Measurements from ENCODE around the gene GPR151.
"Not testable (repeated sequence)": the region's sequence is repeated elsewhere in the genome, so short reads cannot be mapped to it uniquely, and the experiment has no call there.

GPR151 gene

DNA sequence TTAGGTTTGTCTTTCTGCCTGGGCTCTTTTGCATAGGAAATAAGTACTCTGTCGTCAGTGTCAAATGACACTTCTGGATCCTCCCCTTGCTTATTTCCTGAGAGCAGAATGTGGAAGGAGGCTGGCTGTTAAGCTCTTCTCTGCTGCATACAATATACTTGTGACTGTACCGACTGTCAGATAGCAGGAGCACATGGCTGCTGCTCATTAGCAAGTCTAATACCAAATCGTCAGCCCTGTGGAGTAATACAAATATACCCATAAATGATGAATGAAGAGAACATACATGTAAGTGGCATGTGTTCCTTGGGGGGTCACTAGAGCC, at the start of gene GPR151:
TSS of gene GPR151 (minus strand) at position 40 of the 325 bp plus-strand sequence. CDS start 77 bp downstream, outside the sequence.
- DNase-seq (ENCODE audit: low read depth) = no peak

DNA sequence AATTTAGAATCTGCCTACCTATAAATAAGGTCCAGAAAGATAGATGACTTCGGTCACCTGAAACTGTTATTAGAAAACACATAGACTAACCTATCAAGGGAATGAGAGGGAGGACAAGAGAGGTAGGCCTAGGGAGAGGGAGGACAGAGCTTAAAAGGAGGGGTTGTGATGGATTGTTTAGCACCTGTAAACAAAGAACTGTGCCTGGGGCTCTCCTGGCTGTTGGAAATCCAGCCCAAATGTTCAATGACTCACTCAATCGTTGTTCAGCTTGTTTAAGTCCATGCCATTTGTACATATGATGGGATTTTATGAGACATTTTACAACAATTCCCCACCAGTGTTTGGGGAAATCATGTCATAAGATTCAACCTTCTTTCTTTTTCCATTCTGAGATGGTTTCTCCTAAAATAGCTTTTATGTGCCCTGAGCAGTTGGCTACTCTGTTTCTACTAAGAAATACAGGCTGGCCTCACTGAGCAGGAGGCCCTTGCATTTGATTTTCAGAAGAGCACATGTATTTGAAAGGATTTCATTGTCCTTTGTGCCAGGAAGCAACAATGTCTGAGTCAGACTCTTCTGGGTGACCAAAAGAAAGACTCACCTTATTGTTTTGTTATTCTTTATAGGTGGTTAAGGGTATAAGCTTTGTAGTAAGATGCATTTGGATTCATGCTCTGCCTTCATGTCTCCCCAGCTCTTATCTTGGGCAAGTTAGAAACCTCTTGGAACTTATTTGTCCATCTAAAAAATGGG, 48.2 kb upstream of the GPR151 start:
- no peak for DNase-seq (ENCODE audit: low read depth)

DNA sequence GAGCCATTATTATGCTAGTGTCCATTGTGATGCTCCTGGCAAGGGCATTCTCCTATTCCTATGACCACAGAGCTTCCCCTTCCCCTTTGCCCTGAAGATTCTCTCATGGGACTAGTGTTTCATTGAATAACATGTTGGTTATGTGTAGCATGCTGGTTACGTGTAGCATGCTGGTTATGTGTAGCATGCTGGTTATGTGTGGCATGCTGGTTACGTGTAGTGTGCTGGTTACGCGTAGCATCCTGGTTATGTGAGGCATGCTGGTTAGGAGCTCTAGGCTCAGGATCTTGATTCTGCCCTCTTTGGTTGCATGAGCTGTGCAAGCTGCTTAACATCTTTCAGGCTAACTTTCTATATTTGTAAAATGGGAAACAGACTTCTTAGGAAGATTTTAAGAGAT, 46.5 kb upstream of the GPR151 start:
- DNase-seq (ENCODE audit: low read depth) = no peak

DNA sequence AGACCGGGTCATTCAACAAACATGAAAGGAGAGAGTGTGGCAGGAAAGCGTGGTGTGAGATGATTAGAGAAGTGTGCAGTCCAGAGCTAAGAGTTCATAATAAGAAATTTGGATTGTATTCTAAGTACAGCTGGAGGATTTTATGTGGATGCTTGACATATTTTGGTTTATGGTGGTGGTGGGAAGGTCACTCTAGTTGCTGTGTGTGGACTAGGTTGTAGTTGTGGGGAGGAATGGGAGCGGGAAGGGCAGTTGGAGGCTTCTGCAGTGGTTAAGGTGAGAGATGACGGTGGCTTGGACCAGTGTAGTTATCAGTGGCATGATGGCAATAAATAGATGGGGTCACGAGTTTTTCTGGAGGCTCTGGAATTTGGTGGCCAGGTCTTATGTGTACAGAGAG, 45.7 kb upstream of the GPR151 start:
- no peak for DNase-seq (ENCODE audit: low read depth)

DNA sequence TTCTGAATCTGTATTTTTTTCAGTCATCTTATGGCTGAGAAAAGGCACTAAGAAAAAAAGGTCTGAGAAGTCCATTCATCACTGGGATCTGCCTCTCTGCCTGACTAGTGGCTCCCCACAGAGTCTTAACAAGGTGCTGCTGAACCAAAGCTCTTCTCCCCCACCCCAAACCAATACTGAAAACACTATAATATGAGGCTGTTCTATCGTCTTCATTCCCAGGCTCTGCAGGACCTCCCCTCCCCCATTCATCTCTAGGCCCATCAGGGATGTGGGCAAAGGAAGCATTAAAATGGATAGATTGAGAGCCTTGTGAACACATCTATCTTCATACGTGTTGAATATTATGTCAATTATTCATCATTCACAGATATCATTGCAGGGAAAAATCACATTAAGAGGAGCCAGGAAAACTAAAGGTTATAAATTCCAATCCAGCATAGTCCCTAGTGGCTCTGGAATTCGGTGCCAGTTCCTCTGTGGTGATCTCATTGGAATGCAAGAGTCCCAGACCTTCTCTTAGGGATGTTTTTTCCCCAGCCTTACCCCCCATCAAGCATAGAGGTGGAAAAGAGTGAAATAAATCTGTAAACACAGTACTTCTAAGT, 44.3 kb upstream of the GPR151 start:
- DNase-seq (ENCODE audit: low read depth) = no peak

DNA sequence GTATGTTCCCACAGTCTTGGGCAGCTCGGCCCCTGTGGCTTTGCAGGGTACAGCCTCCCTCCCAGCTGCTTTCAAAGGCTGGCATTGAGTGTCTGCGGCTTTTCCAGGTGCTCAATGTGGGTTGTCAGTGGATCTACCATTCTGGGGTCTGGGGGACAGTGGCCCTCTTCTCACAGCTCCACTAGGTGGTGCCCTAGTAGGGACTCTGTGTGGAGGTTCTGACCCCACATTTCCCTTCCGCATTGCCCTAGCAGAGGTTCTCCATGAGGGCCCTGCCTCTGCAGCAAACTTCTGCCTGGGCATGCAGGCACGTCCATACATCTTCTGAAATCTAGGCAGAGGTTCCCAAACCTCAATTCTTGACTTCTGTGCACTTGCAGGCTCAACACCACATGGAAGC, 40.9 kb upstream of the GPR151 start:
- not testable (repeated sequence) for DNase-seq (ENCODE audit: low read depth)

DNA sequence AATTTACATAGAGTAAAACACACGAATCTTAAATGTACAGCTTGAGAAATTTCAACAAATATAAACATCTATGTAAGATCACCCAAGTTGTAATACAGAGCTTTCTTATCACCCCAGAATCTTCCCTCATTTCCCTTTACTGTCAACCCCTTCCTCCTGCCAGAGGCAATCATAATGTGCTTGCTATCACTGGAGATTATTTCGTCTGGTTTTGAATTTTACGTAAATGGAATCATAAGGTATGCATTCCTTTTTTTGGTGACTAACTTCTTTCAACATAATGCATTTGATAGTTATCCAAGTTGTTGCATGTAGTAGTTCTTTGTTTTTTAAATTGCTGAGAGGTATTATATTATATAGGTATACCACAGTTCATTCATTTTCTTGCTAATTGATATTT, 37.5 kb upstream of the GPR151 start:
- DNase-seq (ENCODE audit: low read depth) = no peak

DNA sequence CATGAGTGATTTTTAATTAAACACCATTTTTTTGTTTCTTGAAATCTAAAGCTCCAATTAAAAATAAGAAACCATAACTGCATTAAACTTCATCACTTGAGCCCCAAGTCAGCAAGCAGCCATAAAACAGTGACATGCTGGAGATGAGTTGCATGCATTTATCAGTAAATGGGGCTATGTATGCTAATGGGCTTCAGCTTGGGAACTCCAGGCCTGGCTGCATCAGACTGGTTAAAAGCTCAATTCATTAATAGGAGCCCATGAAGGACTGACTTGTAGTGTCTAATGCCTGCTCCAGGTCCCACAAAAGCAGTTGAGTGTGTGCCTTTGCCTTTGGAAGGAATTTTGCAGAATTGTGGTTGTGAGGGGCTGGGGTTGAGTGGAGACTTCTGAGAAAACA, 33.6 kb upstream of the GPR151 start:
- no peak for DNase-seq (ENCODE audit: low read depth)

DNA sequence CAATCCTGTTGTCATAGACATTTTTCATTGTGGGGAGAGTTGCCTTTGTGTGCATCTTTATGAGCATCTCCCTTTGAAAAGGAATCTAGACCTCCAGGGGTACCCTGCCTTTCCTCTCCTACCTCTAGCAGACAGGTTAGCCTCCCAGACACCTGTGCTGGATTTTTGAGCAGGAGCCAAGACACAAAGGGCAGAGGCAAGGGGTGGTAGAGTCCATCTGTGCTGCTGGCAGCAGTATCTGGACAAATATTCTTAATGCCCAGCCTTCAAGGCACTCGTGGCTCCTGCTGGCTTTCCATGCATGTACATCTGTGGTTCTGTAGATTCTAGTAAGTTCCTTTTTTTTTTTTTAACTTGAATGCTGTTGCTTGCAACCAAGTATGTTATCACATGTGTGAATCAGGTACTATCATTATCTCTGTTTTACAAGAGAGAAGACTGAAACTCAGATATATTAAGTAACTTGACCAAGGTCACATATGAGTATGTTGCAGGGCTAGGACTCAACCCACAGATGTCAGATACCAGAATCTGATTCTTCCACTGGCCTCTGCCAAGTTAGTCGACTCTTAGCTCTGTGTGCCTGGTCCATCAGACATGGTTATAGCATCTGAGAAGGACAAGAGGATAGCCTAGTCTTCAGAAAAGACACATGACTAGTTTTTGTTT, 32.9 kb upstream of the GPR151 start:
- DNase-seq (ENCODE audit: low read depth) = no peak

DNA sequence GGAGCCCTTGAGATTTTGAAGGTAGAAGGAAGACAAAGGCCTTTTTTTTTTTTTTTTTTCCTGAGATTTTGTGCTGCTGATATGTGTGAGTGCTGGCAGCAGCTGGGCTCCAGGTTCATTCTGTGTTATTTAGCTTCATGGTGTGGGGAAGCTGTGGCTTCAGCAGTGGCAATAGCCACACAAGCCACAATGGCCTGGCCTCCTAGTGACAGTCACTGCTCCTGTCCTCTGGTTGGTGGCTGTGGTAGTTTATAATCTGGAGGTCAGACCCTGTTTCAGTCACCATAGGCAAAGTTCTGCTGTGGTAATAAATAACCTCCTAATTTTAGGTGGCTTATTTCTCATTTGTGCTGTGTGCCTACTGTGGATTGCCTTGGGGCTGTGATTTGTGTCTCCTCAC, 28.2 kb upstream of the GPR151 start:
- DNase-seq (ENCODE audit: low read depth) = no peak

DNA sequence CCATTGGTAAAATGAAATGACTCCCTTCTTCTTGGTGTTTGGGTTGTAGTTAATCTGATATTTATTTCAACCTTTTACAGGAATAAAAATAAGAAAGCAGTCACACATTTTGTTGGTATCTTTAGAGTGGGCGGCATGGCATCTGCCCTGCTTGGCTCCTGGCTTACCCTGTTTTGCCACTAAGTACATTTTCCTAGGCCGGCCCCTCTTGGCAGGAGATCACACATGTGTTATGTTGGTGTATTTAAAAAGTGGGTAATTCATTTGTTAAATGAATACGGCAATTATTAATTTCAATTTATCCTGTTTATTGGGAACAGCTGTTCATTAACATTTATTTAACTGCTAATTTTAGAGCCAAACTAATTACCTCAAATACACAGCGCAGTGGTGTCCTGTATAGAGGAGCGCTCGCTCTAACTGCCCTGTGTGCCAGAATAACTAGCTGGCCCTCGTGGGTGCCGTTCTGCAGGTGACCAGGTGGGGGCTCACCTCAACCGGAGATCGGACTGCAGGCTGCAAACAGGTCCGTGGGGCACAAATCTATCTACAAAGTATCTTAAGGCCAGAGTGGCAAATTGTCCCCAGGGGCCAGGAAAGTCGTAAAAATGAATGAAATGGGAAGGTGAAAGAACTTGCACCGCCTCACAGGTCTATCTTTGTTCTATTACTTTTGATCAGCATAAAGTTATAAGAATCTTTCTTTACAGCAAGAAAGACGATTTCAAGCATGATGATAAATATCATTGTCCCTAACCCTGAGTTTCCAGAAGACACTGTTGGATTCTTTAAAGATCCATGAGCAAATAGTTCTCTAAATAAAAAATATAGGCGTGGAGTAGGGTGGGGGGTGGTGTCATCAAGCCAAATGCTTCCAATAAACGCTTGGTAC, 26.2 kb upstream of the GPR151 start:
- DNase-seq (ENCODE audit: low read depth) = peak; percentile 8

DNA sequence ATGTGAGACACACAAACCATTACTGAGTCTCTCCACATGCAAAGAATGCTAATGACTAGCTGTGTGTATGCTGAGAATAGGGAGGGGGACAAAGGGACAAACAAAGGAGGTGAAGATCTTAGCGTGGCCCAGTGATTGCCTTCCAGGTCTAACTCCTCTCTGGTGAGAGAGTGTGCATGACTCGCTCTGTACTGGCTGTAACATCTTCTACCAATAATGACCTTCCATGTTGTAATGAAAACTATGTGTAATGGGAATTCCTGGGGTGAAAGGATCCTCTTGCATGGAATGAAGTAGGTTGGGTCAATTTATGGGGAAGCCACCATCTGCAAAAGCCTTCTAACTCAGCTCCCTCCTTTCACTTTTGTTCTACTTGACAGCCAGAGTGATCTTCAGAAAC, 24.4 kb upstream of the GPR151 start:
- no peak for DNase-seq (ENCODE audit: low read depth)

DNA sequence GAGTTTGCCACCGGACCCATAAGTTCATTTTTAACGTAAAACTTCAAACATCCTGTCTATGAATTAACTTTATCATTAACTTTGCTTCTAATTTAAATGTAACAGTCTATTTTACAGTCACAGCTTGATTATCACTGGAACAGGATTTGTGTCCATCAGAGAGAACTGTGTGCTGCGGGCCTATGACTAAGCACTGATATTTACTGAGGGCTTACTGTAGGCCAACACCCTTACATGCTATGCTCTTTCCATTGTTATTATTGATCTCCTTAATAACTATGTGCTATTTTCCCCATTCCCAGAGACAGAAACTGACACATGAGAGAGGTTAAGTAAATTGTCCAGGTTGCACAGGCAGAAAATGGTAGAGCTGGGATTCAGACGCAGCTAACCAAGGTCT, 24.0 kb upstream of the GPR151 start:
- DNase-seq (ENCODE audit: low read depth) = no peak

DNA sequence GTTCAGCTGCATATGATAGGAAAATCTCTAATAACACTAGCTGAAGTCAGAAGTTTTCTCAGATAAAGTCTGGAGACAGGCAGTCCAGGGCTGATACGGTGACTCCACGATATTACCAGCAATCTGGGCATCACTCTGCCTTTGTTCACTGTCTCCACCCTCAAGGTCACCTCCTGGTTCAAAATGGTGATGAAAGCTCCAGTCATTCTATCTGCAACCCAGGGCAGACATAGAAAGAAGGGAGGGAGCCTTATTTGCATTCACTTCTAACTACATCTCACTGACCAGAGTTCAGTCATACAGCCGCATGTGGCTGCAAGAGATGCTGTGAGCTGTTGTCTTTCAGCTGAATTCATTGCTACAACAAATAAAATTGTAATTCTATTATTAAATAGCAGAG, 22.4 kb upstream of the GPR151 start:
- no peak for DNase-seq (ENCODE audit: low read depth)

DNA sequence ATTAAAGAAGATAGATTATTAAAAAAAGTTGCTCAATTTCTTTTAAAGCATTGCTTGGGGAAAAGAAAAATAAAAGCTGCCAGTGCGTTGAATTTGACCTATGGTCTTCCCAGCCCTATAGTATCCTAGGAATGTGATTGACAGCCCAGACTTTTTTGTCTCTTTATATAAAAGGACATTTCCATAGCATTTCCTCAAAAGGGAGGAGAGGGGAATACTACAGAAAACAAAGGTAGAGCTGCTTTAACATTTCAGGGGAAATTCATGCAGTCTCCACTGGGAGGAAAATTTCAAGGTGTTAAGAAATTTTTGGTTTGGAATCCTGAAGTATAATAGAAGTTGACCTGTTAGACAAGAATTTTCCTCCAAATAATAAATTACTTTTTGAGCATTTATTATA, 17.9 kb upstream of the GPR151 start:
- DNase-seq (ENCODE audit: low read depth) = no peak

DNA sequence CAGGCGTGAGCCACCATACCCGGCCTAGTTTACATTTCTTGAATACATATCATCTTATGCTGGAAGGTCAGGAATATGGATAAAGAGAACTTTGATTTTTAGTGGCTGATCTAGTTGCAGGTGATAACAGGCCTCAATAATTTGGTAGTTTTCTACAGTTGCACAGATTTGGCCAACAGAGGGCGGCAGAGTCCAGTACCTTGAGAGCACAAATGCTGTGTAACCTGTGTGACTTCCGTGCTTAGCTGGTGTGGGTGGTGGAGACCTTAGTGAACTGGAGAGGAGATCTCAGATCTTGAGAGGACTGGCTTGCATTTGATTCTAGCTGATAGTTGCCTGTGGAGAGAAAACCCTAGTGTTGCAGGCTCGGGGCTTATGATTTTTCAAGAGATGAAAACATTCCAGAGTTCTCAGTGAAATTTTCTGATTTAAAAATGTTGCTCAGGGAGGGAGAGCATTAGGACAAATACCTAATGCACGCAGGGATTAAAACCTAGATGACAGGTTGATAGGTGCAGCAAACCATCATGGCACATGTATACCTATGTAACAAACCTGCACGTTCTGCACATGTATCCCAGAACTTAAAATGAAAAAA, 17.4 kb upstream of the GPR151 start:
- DNase-seq (ENCODE audit: low read depth) = peak; percentile 13

DNA sequence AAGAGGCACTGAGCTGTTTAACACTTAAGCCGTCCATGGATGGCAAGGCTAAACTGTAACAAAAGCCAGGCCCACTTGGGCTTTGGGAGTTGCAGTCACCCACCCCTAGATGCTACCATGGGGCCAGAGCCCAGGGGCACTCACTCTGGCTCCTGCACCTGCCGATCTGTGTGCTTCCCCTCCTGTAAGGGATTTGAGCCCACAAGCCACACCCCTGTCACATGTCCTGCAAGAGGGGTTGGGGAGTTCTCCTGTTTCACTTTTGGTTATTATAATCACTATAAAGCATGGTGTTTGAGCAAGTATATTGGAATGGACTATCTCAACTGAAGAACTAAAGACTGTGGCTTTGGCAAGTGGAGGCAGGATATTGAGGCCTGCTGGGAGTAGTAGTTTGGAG, 14.0 kb upstream of the GPR151 start:
- no peak for DNase-seq (ENCODE audit: low read depth)

DNA sequence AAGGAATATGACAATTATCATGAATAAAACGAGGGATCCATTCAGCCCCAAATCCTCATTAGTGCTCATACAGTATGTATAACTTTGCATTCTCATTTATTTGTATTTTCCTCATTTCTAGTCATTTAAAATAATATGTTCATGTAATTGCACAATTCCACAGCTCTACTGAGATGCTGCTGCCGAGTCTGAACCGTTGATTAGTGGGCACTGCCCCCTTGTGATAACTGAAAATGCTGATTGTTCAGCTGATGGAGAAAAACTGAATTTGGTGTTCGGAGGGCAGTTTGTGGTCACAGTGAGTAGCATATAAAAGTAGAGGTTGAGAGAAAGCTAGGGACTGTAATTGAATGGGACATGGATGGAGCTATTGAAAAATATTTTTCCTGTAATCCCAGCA, 12.2 kb upstream of the GPR151 start:
- DNase-seq (ENCODE audit: low read depth) = no peak

DNA sequence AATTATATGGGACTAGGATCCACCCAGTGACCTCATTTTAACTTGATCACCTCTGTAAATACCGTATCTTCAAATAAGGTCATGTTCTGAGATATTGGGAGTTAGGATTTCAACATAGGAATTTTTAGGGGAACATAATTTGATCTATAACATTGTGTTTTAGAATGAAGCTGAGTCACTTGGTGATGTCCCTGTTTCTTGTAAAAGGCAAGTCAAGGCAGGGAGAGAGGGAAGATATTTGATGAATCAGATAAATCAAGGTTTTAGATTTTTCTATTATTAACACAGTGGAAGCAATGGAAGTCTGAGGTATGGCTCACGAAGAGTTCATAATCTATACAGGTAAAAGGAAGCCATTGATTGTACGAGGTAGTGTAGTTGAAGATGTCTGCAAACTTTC, 11.8 kb upstream of the GPR151 start:
- no peak for DNase-seq (ENCODE audit: low read depth)

DNA sequence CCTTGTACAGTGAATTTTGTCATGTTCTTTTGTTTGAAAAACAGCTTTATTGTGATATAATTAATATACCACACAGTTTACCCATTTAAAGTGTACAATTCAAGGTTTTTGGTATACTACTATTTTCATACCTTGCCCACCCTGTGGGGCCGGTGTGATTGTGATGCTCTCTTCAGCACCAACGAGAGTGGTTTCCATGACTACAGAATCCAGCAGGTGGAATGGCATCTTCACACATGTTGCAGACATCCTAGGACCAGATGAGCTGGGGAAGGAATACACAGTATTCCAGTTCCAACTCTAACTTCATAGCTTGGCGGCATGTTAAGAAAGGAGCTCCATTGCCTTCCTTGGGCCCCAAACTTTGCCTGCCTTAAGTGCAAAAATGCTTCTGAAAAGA, 7.7 kb upstream of the GPR151 start:
- DNase-seq (ENCODE audit: low read depth) = no peak

DNA sequence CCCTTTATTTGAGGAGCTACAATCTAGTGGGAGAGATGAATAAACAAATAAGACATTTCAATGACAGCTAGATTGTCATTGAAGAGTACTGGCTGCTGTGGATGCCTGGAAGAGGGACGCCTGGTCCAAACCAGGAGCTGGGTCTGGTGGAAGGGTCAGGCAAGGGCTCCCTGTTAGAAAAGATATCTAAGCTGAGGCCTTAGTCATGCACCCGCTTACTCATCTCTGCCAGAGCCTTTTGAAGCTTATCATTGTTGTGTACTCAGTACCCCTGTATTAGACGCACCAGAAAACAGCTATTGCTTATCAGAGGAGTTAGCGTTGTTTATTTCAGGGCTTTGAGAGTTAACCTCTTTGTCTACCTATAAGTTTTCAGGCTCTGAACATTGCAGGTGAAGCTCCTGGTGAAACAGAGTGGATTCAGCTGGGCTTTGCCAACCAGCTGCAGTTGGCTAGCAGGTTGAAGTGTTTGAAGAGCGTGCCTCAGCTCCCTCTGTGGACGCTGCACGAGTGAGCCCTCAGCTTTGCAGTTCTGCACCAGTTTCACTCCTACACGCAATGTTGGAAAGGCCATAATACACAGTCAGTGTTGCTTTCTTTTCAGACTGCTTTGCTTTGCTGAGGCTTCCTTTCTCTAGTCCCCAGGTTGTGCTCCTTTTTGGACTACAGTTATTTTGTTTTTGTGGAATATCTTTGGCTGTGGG, 5.6 kb upstream of the GPR151 start:
- no peak for DNase-seq (ENCODE audit: low read depth)

DNA sequence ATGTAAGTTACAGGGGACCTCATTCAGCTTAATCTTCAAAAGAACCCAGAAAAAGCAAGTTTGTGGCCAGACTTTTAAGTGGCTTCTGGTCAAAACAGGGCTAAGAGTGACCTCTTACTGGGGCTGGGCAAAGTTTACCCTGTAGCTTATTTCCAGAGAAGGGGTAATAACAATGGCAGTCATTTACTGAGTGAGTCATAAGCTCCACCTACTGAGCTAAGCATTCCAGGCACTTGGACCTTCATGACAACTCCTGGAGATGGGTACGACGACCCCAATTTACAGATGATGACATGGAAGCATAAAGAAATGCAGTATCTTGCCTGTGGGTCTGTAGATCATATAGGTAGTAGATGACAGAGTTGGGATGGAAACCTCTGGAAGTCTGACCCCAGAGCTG, 4.7 kb upstream of the GPR151 start:
- DNase-seq (ENCODE audit: low read depth) = no peak
